Stimulated activated CD4-positive, alpha-beta T cell treated with anti-CD3 and anti-CD28 coated beads, Interleukin-1b, Interleukin-23, amount 100 ng/mL, for 1 hour (primary cell): Measurements from ENCODE around the gene LRRC10.

ENCODE experiments used
- DNase-seq, 2 donors: peaks; one replicate each; pipeline ENCODE4 v3.0.0-alpha.2; 2020; ENCODE audit warnings: low read depth in 2 of 2

The LRRC10 gene

GRCh38 chr12:69610729-69611128, at the start of gene LRRC10:
Gene LRRC10, minus strand, starts transcription at chr12:69610907. Its CDS starts 69 bp downstream, at chr12:69610838.
- no peak for DNase-seq

- DNase-seq: no peak
Observed at GRCh38 chr12:69660164-69660863, 49.6 kb upstream of the LRRC10 start.

GRCh38 chr12:69658203-69658602, 47.5 kb upstream of the LRRC10 start:
- DNase-seq: no peak

DNA sequence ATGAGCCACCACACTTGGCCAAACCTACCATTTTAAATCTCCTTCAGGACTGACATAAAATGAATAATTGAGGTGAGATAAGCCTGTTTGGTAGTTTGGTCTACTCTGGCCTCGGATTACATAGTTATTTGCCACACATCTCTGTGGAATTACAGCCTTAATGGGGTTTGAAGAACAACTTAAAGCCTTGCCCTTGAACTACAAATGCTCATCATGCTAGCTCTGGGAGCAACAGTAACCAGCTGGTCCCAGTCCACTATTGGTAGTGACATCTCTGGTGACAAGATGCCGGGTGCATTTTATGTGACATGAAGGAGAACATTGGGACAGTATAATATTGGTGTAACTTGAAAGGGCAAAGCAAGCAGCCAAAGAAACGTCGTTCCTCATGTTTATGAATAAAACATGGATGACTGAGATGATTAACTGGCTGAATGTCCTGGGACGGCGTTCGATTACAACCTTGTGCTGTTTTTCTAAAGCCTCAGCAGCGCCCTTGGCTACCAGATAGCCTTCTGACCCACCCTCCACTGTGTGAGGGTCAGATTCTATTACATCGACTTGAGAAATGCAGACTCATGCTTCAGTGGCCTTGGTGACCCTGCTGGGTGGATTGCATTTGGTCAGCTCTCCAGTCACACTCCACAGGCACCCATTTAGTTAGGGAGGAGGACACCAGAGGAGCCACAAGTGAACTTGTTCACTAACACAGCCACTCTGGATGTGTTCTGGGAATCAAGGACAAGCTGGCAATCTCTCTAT, 46.9 kb upstream of the LRRC10 start:
- no peak for DNase-seq

DNA sequence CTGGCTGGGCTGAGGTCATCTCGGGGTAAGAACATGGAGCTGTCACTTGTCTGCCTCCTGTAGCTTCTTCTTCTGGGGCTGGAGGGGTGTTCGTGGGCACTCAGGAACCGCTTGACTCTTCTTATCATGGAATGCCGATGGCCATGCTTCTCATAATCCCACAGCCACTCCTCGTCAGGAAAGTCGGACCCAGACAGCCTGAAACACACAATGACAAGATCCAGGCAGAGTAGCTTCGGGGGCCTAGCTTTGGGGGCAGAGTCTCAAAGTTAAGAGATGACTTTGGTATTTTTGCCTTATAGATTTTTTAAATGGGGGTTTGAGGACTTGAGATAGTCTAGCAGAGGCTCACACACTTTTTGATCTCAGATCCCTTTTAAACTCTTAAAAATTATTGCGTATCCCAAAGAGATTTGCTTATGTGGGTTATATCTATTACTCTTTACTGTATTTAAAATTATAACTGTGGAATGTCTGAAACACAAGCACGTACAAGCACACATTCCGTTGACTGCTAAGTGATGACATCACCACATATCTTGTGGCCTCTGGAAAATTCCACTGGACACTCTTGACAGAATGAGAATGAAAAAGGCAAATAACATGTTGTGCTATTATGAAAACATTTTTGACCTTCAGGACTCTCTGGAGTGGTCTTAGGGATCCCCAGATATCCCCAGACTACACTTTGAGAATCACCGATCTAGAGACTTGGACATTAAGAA, 45.1 kb upstream of the LRRC10 start:
- no peak for DNase-seq

DNA sequence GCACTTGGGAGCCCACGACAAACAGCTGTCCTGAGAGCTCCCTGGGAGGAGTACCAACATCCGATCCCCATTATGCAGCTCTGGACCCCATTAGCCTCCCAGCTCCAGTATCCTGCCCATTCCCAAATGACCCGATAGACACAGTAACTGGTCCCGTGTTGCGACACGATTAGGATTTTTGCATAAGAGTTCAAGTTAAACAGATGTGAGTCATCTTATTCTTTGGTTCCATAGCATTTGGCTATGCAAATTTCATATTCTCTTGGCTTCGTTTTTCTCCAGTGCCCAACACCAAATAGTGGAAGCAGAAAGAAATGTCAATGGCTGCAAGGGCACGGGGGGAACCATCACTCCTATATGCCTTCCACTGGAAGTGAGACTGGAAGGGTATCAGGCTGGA, 43.0 kb upstream of the LRRC10 start:
- no peak for DNase-seq

DNA sequence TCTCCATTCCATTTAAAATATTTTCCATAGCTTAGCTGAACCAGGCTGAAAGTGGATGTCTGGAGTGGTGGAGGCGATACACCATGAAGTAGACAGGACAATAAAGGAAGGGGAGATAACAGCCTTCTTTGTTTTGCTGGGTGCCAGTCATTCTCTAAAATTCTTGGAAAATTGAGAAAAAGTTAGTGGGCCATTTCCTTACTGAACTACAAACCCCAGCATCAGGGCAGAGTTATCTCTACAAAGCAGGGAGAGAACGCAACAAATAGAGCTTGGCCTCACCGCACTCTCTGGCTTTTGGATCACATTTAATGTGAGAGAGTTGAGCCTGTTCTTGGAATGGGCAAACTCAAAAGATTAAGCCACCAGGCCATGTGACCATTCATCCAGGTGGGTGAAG, 41.2 kb upstream of the LRRC10 start:
- no peak for DNase-seq

DNA sequence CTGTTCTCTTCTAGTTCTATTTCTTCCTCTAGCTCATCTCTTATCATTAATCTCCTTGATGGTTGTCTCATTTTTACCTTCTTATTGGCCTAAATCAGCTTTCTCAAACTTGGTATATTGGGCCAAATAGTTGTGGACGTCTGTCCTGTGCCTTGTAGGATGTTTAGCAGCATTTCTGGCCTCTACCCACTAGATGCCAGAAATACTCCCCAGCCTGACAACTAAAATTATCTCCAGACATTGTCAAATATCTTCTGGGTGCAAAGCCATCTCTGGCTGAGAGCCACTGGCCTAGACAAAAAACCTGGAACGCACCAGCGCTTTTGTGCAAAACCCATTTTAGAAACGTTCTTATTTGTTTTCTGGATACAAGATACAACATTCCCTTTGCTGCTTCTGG, 38.8 kb upstream of the LRRC10 start:
- DNase-seq: no peak

GRCh38 chr12:69648476-69648875, 37.8 kb upstream of the LRRC10 start:
- no peak for DNase-seq

DNA sequence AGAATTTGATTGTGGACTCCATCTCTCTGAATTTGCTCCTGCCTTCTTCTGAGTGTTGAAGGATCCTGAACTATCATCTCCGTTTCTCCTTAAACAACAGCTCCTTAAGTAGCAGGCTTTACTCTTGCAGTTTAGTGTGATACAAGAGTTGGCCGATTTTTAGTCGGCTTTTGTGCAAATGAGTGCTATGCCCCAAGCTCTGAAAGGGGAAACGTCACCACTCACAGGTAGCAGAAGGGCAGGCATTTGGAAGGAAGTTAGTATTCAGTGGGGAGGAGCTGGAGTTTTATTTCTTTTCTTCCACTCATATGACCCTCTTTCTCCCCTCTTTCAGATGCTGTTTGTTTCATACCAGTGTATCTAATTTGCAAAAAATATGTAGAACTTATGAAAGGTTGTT, 36.5 kb upstream of the LRRC10 start:
- no peak for DNase-seq

- DNase-seq: no peak
Observed at GRCh38 chr12:69645031-69645430, 34.3 kb upstream of the LRRC10 start.

- no peak for DNase-seq
Observed at GRCh38 chr12:69644511-69644910, 33.8 kb upstream of the LRRC10 start.

DNA sequence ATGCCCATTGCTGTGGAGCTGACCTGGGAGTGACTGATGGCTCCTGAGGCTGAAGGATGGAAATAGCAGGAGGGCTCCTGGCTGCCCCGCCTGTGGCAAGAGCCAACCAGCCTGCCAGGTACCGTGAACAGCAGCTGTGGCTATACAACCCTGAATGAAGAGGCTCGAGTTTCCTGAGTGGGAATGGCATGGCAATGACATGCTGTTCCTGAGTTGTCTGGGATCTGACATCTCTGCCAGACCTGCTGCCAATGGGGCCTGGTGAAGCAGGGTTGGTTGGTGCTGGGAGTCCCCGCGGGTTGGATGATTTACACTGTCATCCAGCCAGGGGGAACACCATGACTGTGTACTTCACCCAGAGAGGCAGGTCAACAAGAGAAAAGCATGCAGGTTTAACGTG, 31.8 kb upstream of the LRRC10 start:
- DNase-seq: no peak

GRCh38 chr12:69641546-69641945, 30.8 kb upstream of the LRRC10 start:
- no peak for DNase-seq

GRCh38 chr12:69639400-69640016, 28.8 kb upstream of the LRRC10 start:
- DNase-seq: peak in 1 of 2 donors; percentile 30

GRCh38 chr12:69633061-69633460, 22.4 kb upstream of the LRRC10 start:
- no peak for DNase-seq

- DNase-seq: no peak
Observed at GRCh38 chr12:69630191-69630590, 19.5 kb upstream of the LRRC10 start.

- no peak for DNase-seq
Observed at GRCh38 chr12:69627501-69627900, 16.8 kb upstream of the LRRC10 start.

DNA sequence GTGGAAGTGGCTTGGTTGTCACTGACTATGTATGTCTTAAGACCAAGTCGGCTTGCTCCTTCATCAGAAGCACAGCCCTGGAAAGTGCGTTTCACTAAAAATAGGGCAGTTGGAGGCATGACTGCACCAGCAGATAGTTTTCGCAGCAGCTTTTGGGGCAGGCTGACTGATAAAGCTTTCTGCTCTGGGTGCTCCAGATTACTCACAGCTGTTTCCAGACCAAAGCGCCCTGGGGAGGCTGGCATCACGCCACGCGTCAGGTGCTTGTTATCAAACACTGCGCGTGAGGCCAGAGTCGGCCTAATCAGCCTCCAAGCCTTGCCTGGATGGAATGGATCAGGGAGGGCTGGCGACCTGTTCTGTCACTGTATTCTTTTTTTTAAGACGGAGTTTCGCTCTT, 13.3 kb upstream of the LRRC10 start:
- no peak for DNase-seq

GRCh38 chr12:69621551-69621950, 10.8 kb upstream of the LRRC10 start:
- no peak for DNase-seq

DNA sequence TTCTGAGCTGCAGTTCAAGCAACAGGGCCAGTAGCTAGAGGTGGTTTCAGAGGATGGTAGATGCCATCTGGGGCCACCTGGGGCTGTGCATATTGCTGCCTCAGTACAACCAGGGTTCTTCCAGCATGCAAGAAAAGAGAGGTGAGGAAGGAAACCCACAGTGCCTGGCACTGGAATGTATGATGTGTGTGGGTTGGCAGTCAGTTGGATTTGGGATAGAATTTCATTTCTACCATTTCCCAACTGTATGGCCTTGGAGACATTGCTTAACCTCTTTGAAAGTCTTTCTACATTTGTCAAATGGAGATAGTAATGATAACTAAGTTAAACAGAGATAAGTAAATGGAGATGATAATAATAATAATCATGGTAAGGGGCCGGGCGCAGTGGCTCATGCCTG, 10.2 kb upstream of the LRRC10 start:
- DNase-seq: no peak

- DNase-seq: no peak
Observed at GRCh38 chr12:69620077-69620476, 9.4 kb upstream of the LRRC10 start.
